IgD-negative memory B cell (primary cell): Measurements from ENCODE around the gene ZFPL1. TPM values are rescaled to one million over a fixed set of nuclear protein-coding genes. Genes with fewer than 3 reads are reported as not detected.
A peak's percentile ranks its signal among the peaks of the same experiment; 100 is the strongest.

Experiments
- H3K27ac Mint-ChIP-seq, 3 donors: one replicate each; pipeline ENCODE4 v1.8.0; 2020 to 2022; ENCODE audit warnings: mild to moderate bottlenecking in 3 of 3, mixed read lengths in 3 of 3, moderate library complexity in 1 of 3
- H3K27me3 Mint-ChIP-seq: one replicate; pipeline ENCODE4 v1.8.0; 2021; ENCODE audit warnings: mixed read lengths
- H3K36me3 Mint-ChIP-seq: one replicate; pipeline ENCODE4 v1.8.0; 2020; ENCODE audit warnings: mild to moderate bottlenecking, mixed read lengths
- H3K4me1 Mint-ChIP-seq, 3 donors: one replicate each; pipeline ENCODE4 v1.8.0; 2020 to 2022; ENCODE audit warnings: mixed read lengths in 3 of 3, mild to moderate bottlenecking in 1 of 3
- H3K4me3 Mint-ChIP-seq, 4 donors: one replicate each; pipeline ENCODE4 v1.8.0; 2020 to 2022; ENCODE audit warnings: mild to moderate bottlenecking in 4 of 4, mixed read lengths in 4 of 4, moderate library complexity in 3 of 4
- H3K9me3 Mint-ChIP-seq, 3 donors: one replicate each; pipeline ENCODE4 v1.8.0; 2020 to 2021; ENCODE audit warnings: mixed read lengths in 3 of 3, mild to moderate bottlenecking in 1 of 3
- polyA plus RNA-seq: library from polyadenylated mRNA; unstranded; fragments of 300-500 nt; fragmentation: Illumina TruSeq; gene quantifications from one replicate; pipeline ENCODE4 v1.2.3, GENCODE V29; 2021

ZFPL1 gene
- polyA plus RNA-seq, 1 donor from 2014 or later = 36.4 TPM

- Mint-ChIP-seq H3K36me3 (no peaks in the 10 kb centered on the region), H3K9me3 (no peaks in the 10 kb centered on the region), H3K27me3 (no peaks in the 10 kb centered on the region), H3K4me3 (peak within 1 kb of the TSS; percentile 93 to 99 (median 96)), H3K27ac (peak within 1 kb of the TSS; percentile 94 to 99 (median 96)), H3K4me1 (peaks cover 8 to 18% (median 15%) of the 10 kb centered on the region in 3 donors)
These were observed 12.2 kb downstream of the ZFPL1 start, which contains the start of gene VPS51 for GRCh38 chr11:65095974-65096806. TSS of gene VPS51 (plus strand) at chr11:65096214. CDS start at chr11:65096251, 37 bp downstream.

GRCh38 chr11:65096926-65097325 lies 12.9 kb downstream of the ZFPL1 start:
- H3K36me3 Mint-ChIP-seq = no peaks in the 10 kb centered on the region
- peaks cover 8 to 18% (median 15%) of the 10 kb centered on the region in 3 donors for H3K4me1 Mint-ChIP-seq
- H3K9me3 Mint-ChIP-seq = no peaks in the 10 kb centered on the region
- peak overlapping the region; percentile 93 to 99 (median 96) for H3K4me3 Mint-ChIP-seq
- H3K27me3 Mint-ChIP-seq = no peaks in the 10 kb centered on the region
- H3K27ac Mint-ChIP-seq = peak overlapping the region; percentile 23 to 99 (median 94)

DNA sequence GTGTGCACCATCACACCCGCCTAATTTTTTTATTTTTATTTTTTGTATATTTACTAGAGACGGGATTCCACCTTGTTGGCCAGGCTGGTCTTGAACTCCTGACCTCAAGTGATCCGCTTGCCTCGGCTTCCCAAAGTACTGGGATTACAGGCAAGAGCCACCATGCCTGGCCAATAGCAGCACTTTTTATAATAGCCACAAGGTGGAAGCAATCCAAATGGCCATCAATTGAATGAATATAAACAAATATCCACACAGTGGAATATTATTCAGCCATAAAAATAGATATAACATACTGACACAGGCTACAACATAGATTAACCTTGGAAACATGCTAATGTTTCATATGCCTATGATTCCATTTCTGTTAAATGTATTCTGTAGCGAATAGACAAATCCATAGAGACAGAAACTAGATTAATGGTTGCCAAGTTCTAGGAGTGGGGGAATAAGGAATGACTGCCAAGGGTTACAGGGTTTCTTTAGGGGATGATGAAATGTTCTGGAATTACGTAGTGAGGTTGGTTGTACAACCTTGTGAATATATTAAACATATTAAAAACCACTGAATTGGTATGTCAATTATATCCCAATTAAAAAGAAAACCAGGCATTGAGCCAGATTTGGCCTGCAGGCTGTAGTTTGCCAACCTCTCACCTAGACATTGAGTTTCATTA lies 16.8 kb downstream of the ZFPL1 start:
- no peaks in the 10 kb centered on the region for H3K36me3 Mint-ChIP-seq
- H3K27me3 Mint-ChIP-seq = no peaks in the 10 kb centered on the region
- H3K27ac Mint-ChIP-seq = no peak overlapping the region
- H3K4me1 Mint-ChIP-seq = peaks cover 4 to 20% (median 19%) of the 10 kb centered on the region in 3 donors
- no peak overlapping the region for H3K4me3 Mint-ChIP-seq
- H3K9me3 Mint-ChIP-seq = no peaks in the 10 kb centered on the region

- peak overlapping the region in 1 of 4 donors; percentile 37 for H3K4me3 Mint-ChIP-seq
- H3K27me3 Mint-ChIP-seq = no peaks in the 10 kb centered on the region
- H3K36me3 Mint-ChIP-seq = peaks cover 3% of the 10 kb centered on the region
- H3K9me3 Mint-ChIP-seq = no peaks in the 10 kb centered on the region
- peaks cover 2 to 17% (median 8%) of the 10 kb centered on the region in 3 donors for H3K4me1 Mint-ChIP-seq
- H3K27ac Mint-ChIP-seq = no peak overlapping the region
These were observed 18.4 kb downstream of the ZFPL1 start for GRCh38 chr11:65102142-65103095.

DNA sequence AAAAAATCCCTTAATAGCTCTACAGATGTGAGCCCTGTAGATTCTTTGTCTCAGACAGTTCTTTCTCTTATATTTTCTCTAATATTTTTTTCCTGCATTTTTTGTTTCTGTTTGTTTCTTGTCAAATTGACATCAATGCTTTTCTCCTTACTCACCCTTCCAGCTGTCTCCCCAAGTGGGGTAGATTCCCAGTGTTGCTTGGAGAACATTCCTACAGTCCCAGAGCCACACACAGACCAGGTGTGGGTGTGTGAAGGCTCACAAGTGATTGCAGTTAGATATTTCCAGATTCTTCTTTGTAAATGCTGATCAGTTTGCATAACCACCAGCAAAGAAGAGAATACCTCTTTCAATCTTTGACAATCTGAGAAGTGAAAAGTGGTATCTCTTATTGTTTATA lies 19.5 kb downstream of the ZFPL1 start:
- no peaks in the 10 kb centered on the region for H3K27me3 Mint-ChIP-seq
- H3K36me3 Mint-ChIP-seq = peaks cover 3% of the 10 kb centered on the region
- H3K4me1 Mint-ChIP-seq = peaks cover 2 to 15% (median 8%) of the 10 kb centered on the region in 3 donors
- H3K4me3 Mint-ChIP-seq = peak overlapping the region in 1 of 4 donors; percentile 37
- peak overlapping the region in 1 of 3 donors; percentile 23 for H3K27ac Mint-ChIP-seq
- no peaks in the 10 kb centered on the region for H3K9me3 Mint-ChIP-seq

DNA sequence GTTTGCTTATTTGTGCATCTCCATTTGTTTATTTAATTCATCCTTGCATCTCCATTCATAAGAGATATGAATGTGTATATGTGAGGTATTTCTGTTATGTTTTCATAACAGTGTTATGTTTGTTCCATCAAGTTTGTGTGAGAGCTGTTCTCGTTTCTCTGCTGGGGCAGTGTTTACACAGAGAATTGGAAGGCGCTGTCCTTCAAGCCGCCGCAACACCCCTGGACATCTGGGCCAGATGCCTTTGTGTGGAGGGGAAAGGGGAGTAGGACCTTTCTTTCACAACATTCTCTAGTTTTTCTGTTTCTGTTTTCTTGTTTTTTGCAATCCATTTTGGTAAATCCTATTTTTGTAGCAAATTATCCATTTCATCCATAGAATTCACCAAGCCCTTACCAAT lies 20.6 kb downstream of the ZFPL1 start:
- no peaks in the 10 kb centered on the region for H3K27me3 Mint-ChIP-seq
- H3K36me3 Mint-ChIP-seq = peaks cover 3% of the 10 kb centered on the region
- no peak overlapping the region for H3K27ac Mint-ChIP-seq
- H3K9me3 Mint-ChIP-seq = no peaks in the 10 kb centered on the region
- peaks cover 2 to 12% (median 8%) of the 10 kb centered on the region in 3 donors for H3K4me1 Mint-ChIP-seq
- H3K4me3 Mint-ChIP-seq = no peak overlapping the region

DNA sequence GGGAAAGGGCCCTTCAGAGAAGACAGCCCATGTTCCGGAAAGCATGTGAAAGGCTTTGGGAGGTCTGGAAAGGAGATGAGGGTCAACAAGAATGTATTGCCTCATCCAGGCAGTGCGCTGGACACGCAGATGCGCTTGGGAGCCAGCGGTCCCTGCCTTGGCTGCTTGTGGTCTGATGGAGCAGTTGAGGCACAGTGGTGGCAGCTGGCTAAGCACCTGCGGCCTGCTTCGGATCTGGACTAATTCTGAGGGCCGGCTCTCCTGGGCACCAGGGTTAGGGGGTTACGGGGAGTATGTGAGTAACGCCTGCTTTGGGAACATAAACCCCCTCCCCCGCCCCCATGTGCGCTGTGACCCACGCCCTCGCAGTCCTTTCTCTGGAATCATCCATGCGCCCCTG lies 23.1 kb downstream of the ZFPL1 start:
- Mint-ChIP-seq H3K4me3 (no peak overlapping the region), H3K4me1 (peaks cover 11 to 24% (median 18%) of the 10 kb centered on the region in 3 donors), H3K27ac (no peak overlapping the region), H3K36me3 (peaks cover 3% of the 10 kb centered on the region), H3K27me3 (no peaks in the 10 kb centered on the region), H3K9me3 (no peaks in the 10 kb centered on the region)

GRCh38 chr11:65107751-65108468 lies 23.9 kb downstream of the ZFPL1 start:
- peaks cover 11 to 24% (median 18%) of the 10 kb centered on the region in 3 donors for H3K4me1 Mint-ChIP-seq
- no peak overlapping the region for H3K4me3 Mint-ChIP-seq
- no peak overlapping the region for H3K27ac Mint-ChIP-seq
- H3K9me3 Mint-ChIP-seq = no peaks in the 10 kb centered on the region
- peaks cover 3% of the 10 kb centered on the region for H3K36me3 Mint-ChIP-seq
- no peaks in the 10 kb centered on the region for H3K27me3 Mint-ChIP-seq

GRCh38 chr11:65108469-65109123 lies 24.6 kb downstream of the ZFPL1 start:
- Mint-ChIP-seq H3K9me3 (no peaks in the 10 kb centered on the region), H3K36me3 (peaks cover 3% of the 10 kb centered on the region), H3K27ac (no peak overlapping the region), H3K4me3 (no peak overlapping the region), H3K4me1 (peaks cover 17 to 28% (median 17%) of the 10 kb centered on the region in 3 donors), H3K27me3 (no peaks in the 10 kb centered on the region)

GRCh38 chr11:65109231-65110198 lies 25.5 kb downstream of the ZFPL1 start:
- H3K27me3 Mint-ChIP-seq = no peaks in the 10 kb centered on the region
- H3K4me1 Mint-ChIP-seq = peaks cover 16 to 29% (median 21%) of the 10 kb centered on the region in 3 donors
- peak overlapping the region in 1 of 3 donors; percentile 97 for H3K27ac Mint-ChIP-seq
- peak overlapping the region in 1 of 4 donors; percentile 86 for H3K4me3 Mint-ChIP-seq
- no peaks in the 10 kb centered on the region for H3K9me3 Mint-ChIP-seq
- peaks cover 3% of the 10 kb centered on the region for H3K36me3 Mint-ChIP-seq

DNA sequence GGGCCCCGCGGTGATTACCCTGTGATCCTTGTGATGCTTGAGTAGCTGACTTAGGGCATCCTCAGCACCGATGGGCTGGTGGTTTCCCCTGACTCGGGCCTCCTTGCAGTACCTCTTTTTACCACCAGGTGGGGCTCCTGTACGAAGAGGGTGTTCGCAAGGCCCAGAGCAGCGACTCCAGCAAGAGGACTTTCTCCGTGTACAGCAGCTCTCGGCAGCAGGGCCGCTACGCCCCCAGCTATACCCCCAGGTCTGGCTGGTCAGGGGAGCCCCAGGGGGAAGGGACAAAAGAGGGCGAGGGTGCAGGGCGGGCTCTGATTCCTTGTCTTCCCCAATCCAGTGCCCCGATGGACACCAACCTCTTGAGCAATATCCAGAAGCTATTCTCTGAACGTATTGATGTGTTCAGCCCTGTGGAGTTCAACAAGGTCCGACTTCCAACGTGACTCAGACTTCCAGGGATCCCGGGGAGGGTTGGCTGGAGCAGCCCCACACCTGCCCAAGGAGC lies 26.4 kb downstream of the ZFPL1 start:
- Mint-ChIP-seq H3K4me1 (peaks cover 16 to 27% (median 21%) of the 10 kb centered on the region in 3 donors), H3K27ac (peak overlapping the region; percentile 94 to 97 (median 94)), H3K4me3 (peak overlapping the region in 3 of 4 donors; percentile 60 to 86 (median 68)), H3K36me3 (peaks cover 3% of the 10 kb centered on the region), H3K9me3 (no peaks in the 10 kb centered on the region), H3K27me3 (no peaks in the 10 kb centered on the region)

GRCh38 chr11:65111159-65111743 lies 27.2 kb downstream of the ZFPL1 start:
- Mint-ChIP-seq H3K9me3 (no peaks in the 10 kb centered on the region), H3K4me3 (peak overlapping the region; percentile 84 to 95 (median 90)), H3K36me3 (peaks cover 3% of the 10 kb centered on the region), H3K27ac (peak overlapping the region; percentile 84 to 97 (median 94)), H3K27me3 (no peaks in the 10 kb centered on the region), H3K4me1 (peaks cover 16 to 26% (median 21%) of the 10 kb centered on the region in 3 donors)
